ENCODE data around the gene PDE3A. TPM values are rescaled to one million over a fixed set of nuclear protein-coding genes. Genes with fewer than 3 reads are reported as not detected.
"Not testable (repeated sequence)": the region's sequence is repeated elsewhere in the genome, so short reads cannot be mapped to it uniquely, and the experiment has no call there.

The PDE3A gene
- total RNA-seq, 2 donors from 2014 or later, result 78.3 to 110 TPM

DNA sequence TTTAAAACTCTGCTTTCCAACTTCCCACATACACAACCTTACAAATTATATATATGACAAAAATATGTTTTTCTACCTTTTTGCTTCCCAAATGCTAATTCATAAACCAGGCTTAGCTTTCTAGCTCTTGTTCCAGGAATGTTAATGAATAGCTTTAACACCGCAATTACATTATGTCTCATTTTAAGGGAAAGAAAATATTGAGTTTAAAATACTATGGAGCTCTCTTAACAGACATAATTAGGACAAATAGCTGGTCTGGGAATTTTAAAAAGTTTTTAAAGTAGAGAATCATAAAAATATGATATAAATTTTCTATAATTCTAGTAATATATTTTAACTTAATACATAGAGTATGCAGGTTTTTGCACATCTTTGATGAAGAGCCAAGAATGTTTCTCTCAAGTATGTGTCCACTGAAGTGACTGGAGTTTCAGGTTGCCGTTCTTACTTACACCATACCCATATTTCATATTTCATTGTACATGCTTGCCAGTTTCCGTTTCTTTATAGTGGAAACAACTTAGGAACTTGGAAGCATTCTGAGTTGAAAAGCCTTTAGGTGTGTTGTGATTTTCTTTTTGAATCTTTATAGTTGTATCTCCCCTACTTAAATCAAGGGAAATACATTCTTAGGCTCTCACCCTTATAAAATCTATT lies 236.2 kb downstream of the PDE3A start:
- ATAC-seq (ENCODE audit: insufficient number of reproducible peaks, low FRiP score, low read depth) (no peak), DNase-seq (ENCODE audit: low spot score) (no peak)
- H3K36me3 ChIP-seq, result no peaks in the 10 kb centered on the region
- no peaks in the 10 kb centered on the region for H3K27me3 ChIP-seq (replicated peaks; ENCODE audit: insufficient read depth)
- no peak for TF ChIP-seq CTCF (IDR thresholded peaks at IDR 0.05)
- H3K27ac ChIP-seq, result peak overlapping the region; percentile 68 to 79
- no peak overlapping the region for H3K4me3 ChIP-seq
- H3K9me3 ChIP-seq, result no peaks in the 10 kb centered on the region
- H3K4me1 ChIP-seq (ENCODE audit: control insufficient read depth in 1 of 2, low read depth in 2 of 2), result peaks cover 19 to 75% of the 10 kb centered on the region in 2 donors

- not testable (repeated sequence) for H3K9me3 ChIP-seq; H3K4me3 ChIP-seq; DNase-seq (ENCODE audit: low spot score); ATAC-seq (ENCODE audit: insufficient number of reproducible peaks, low FRiP score, low read depth); H3K36me3 ChIP-seq; H3K27me3 ChIP-seq (replicated peaks; ENCODE audit: insufficient read depth); H3K27ac ChIP-seq
- H3K4me1 ChIP-seq (ENCODE audit: control insufficient read depth in 1 of 2, low read depth in 2 of 2), result peaks cover 11 to 12% of the 10 kb centered on the region in 2 donors
Measured at GRCh38 chr12:20615020-20615419, 246.7 kb downstream of the PDE3A start.

DNA sequence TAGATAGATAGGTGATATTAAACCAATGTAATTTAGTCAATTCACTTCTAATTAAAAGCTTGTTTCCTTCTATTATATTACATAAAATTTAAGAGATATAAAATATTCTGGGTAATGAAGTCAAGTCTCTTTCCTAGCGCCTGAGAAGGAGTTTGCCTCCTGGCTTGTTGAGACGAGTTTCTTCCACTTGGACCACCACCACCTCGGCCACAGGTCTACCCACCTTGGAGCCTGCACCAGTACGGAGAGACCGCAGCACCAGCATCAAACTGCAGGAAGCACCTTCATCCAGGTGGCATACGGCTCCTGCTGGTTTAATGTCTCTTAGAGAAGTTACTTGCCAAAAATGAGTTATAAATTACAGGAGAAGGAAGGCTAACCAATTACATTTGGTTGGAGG lies 247.8 kb downstream of the PDE3A start:
- Histone ChIP-seq H3K27me3 (replicated peaks; ENCODE audit: insufficient read depth) (no peaks in the 10 kb centered on the region), H3K9me3 (no peaks in the 10 kb centered on the region), H3K4me3 (no peak overlapping the region), H3K27ac (no peak overlapping the region), H3K4me1 (ENCODE audit: control insufficient read depth in 1 of 2, low read depth in 2 of 2) (peaks cover 9% of the 10 kb centered on the region in 2 donors), H3K36me3 (peaks cover 8% of the 10 kb centered on the region)
- TF ChIP-seq CTCF (IDR thresholded peaks at IDR 0.05), result no peak
- ATAC-seq (ENCODE audit: insufficient number of reproducible peaks, low FRiP score, low read depth), result no peak
- no peak for DNase-seq (ENCODE audit: low spot score)

DNA sequence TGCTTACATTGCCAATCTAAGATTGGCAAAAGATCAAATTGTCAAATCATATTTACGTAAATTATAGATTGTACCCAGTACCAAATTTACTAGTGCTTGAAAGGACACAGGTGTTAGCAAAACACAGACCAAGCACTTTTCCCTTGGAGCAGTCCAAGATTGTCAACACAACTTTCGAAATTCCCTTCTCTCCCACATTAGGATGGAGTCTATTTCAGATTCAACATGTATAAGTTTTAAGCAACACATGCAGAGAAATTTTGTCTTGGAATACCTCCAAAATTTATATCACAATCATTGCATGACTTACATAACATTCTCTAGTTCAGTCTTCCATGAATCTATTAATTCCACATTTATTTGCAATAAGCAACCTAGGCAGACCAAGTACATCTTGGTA lies 251.9 kb downstream of the PDE3A start:
- no peak overlapping the region for H3K4me3 ChIP-seq
- no peak overlapping the region for H3K27ac ChIP-seq
- H3K4me1 ChIP-seq (ENCODE audit: control insufficient read depth in 1 of 2, low read depth in 2 of 2), result peaks cover 0 to 8% of the 10 kb centered on the region in 2 donors
- no peak for ATAC-seq (ENCODE audit: insufficient number of reproducible peaks, low FRiP score, low read depth)
- H3K27me3 ChIP-seq (replicated peaks; ENCODE audit: insufficient read depth), result no peaks in the 10 kb centered on the region
- no peak for DNase-seq (ENCODE audit: low spot score)
- no peaks in the 10 kb centered on the region for H3K9me3 ChIP-seq
- peaks cover 17% of the 10 kb centered on the region for H3K36me3 ChIP-seq
- TF ChIP-seq CTCF (IDR thresholded peaks at IDR 0.05), result no peak

GRCh38 chr12:20624718-20625117 lies 256.4 kb downstream of the PDE3A start:
- Histone ChIP-seq H3K4me3 (no peak overlapping the region), H3K36me3 (peaks cover 10% of the 10 kb centered on the region), H3K4me1 (ENCODE audit: control insufficient read depth in 1 of 2, low read depth in 2 of 2) (peaks cover 19 to 43% of the 10 kb centered on the region in 2 donors), H3K27ac (no peak overlapping the region), H3K9me3 (no peaks in the 10 kb centered on the region), H3K27me3 (replicated peaks; ENCODE audit: insufficient read depth) (no peaks in the 10 kb centered on the region)
- DNase-seq (ENCODE audit: low spot score), result no peak
- no peak for ATAC-seq (ENCODE audit: insufficient number of reproducible peaks, low FRiP score, low read depth)
- no peak for TF ChIP-seq CTCF (IDR thresholded peaks at IDR 0.05)

DNA sequence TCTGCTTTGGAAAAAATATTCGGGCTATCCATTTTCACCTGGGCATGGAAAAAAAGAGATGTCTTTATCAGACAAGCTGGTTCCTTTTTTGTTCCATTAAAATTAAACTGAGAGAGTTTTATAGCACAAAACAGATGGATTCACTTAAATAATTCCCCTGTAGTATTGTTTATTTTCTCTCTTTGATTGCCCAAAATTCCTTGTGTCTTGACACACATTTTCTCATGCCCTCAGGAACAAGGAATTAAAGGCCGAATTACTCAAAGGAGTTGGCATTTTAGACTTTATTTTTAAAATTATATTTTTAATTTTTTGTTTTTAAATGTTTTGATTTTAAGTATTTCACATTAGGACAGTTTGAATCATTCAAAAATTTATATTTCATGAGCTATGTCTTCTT lies 257.2 kb downstream of the PDE3A start:
- H3K27ac ChIP-seq, result no peak overlapping the region
- H3K36me3 ChIP-seq, result peaks cover 8% of the 10 kb centered on the region
- TF ChIP-seq CTCF (IDR thresholded peaks at IDR 0.05), result no peak
- peaks cover 26 to 51% of the 10 kb centered on the region in 2 donors for H3K4me1 ChIP-seq (ENCODE audit: control insufficient read depth in 1 of 2, low read depth in 2 of 2)
- no peak overlapping the region for H3K4me3 ChIP-seq
- DNase-seq (ENCODE audit: low spot score) (no peak), ATAC-seq (ENCODE audit: insufficient number of reproducible peaks, low FRiP score, low read depth) (no peak)
- no peaks in the 10 kb centered on the region for H3K27me3 ChIP-seq (replicated peaks; ENCODE audit: insufficient read depth)
- H3K9me3 ChIP-seq, result no peaks in the 10 kb centered on the region

Measured in thoracic aorta (tissue), 2 donors.